T-cell (primary cell): ENCODE data around the gene LLGL1. TPM values are rescaled to one million over a fixed set of nuclear protein-coding genes. Genes with fewer than 3 reads are reported as not detected.
A peak's percentile ranks its signal among the peaks of the same experiment; 100 is the strongest.

Experiments
- ATAC-seq, 4 experiments: fragments of 200-7000 bp in 3 of 4; fragments of 150-1000 bp in 1 of 4; cut with Tn5 transposase; replicated peaks in 1 of 4; 1 replicate in 3 of 4; 2 replicates in 1 of 4; pipeline ENCODE4 v1.10.0; 2021; ENCODE audit warnings: moderate library complexity in 3 of 4, mild to moderate bottlenecking in 2 of 4, moderate number of reproducible peaks in 1 of 4
- CTCF ChIA-PET, 2 donors: fragments of 300-600 bp; sonication (Branson Sonifier 250); formaldehyde crosslinking; loops; one replicate each; lab custom pipeline; 2022; ENCODE audit warnings: antibody characterized with exemption in 2 of 2; lab: Charles Lee
- POLR2A ChIA-PET, 2 donors: fragments of 300-600 bp; sonication (Branson Sonifier 250); formaldehyde crosslinking; loops; one replicate each; lab custom pipeline; 2022; ENCODE audit warnings: antibody characterized with exemption in 2 of 2; lab: Charles Lee
- DNase-seq, 35 experiments: peaks; one replicate each; pipeline versions ENCODE4 v3.0.0 to v3.0.0-alpha.2; 2013 to 2023
- H3K27ac ChIP-seq: one replicate; pipeline ENCODE4 v1.5.1; 2013; ENCODE audit warnings: low read length
- H3K27me3 ChIP-seq, 2 experiments: replicated peaks in 1 of 2; 1 replicate in 1 of 2; 2 replicates in 1 of 2; pipeline versions ENCODE4 v1.6.1 to v1.7.0; 2013; ENCODE audit warnings: low read length in 1 of 2, mixed read lengths in 1 of 2; ENCODE audit not compliant: control insufficient read depth in 2 of 2, insufficient read depth in 2 of 2; ENCODE audit errors: extremely low read depth in 1 of 2
- H3K36me3 ChIP-seq, 2 donors: 1 replicate in 1 of 2; 2 replicates in 1 of 2; pipeline versions ENCODE4 v1.6.1 to v1.7.0; 2013; ENCODE audit warnings: low read length in 1 of 2; ENCODE audit not compliant: control insufficient read depth in 2 of 2, insufficient read depth in 1 of 2; ENCODE audit errors: extremely low read depth in 1 of 2
- H3K4me1 ChIP-seq, 2 experiments: 1 replicate in 1 of 2; 2 replicates in 1 of 2; pipeline versions ENCODE4 v1.6.1 to v1.7.0; 2013; ENCODE audit warnings: low read length in 2 of 2, mixed read lengths in 1 of 2; ENCODE audit not compliant: insufficient read depth in 2 of 2, control insufficient read depth in 1 of 2; ENCODE audit errors: extremely low read depth in 1 of 2
- H3K4me3 ChIP-seq, 2 donors: 1 replicate in 1 of 2; 2 replicates in 1 of 2; pipeline versions ENCODE4 v1.5.1 to v1.7.0; 2013; ENCODE audit warnings: mild to moderate bottlenecking in 2 of 2, low read length in 1 of 2, moderate library complexity in 1 of 2; ENCODE audit not compliant: control insufficient read depth in 1 of 2; ENCODE audit errors: extremely low read depth in 1 of 2
- H3K9me3 ChIP-seq: 2 replicates; pipeline ENCODE4 v1.7.0; 2013
- H3K27ac Mint-ChIP-seq, 2 donors: one replicate each; pipeline ENCODE4 v1.8.0; 2020 to 2021; ENCODE audit warnings: mild to moderate bottlenecking in 2 of 2, mixed read lengths in 2 of 2
- H3K27me3 Mint-ChIP-seq, 2 donors: one replicate each; pipeline ENCODE4 v1.8.0; 2021 to 2022; ENCODE audit warnings: mixed read lengths in 2 of 2
- H3K36me3 Mint-ChIP-seq: one replicate; pipeline ENCODE4 v1.8.0; 2021; ENCODE audit warnings: mixed read lengths
- H3K4me1 Mint-ChIP-seq, 3 donors: one replicate each; pipeline ENCODE4 v1.8.0; 2020 to 2022; ENCODE audit warnings: mixed read lengths in 3 of 3, mild to moderate bottlenecking in 1 of 3
- H3K4me3 Mint-ChIP-seq, 3 donors: one replicate each; pipeline ENCODE4 v1.8.0; 2020 to 2022; ENCODE audit warnings: mild to moderate bottlenecking in 3 of 3, mixed read lengths in 3 of 3, moderate library complexity in 3 of 3
- H3K9me3 Mint-ChIP-seq, 3 donors: one replicate each; pipeline ENCODE4 v1.8.0; 2020 to 2022; ENCODE audit warnings: mixed read lengths in 3 of 3
- WGBS: methylation state at CpG from one replicate; pipeline ENCODE4 v1.1.5; 2013; ENCODE audit warnings: missing lambda C conversion rate; ENCODE audit not compliant: insufficient coverage; 5-methylcytosine and 5-hydroxymethylcytosine counted together
- total RNA-seq, 35 experiments: library from RNA in 6 of 35; stranded (reverse) in 6 of 35; fragments of 120-200 nt in 1 of 35; gene quantifications; one replicate each; pipeline versions ENCODE4 v1.2.1 to v1.2.4 and lab custom pipeline; 2013 to 2026

The LLGL1 gene
- total RNA-seq, 5 donors from 2014 or later (not counting 1 experiment from before 2014, with no cell fraction given) = 13.1 to 24.3 (median 23.2) TPM

DNA sequence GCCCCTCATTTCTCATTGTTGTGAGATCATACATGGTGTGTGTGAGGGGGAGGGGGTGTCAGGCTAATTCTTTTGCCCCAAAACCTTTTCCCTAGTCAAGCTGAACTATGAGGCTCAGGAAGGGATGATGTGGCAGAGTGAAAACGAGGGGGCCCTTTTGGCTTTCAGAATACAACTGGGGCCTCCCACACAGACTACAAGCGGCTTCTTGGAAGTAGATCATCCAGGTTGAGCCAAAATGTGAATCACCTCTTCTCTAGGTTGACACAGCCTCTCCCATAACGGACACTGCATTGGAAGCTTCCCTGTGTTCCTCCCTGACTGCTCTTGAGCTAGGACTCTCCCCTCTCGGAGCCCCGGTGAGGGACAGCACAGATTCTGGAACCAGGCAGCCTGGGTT lies 44.1 kb upstream of the LLGL1 start:
- H3K27ac ChIP-seq = peak overlapping the region; percentile 88
- H3K4me3 ChIP-seq = no peak overlapping the region
- H3K4me3 Mint-ChIP-seq = peak overlapping the region in 2 of 3 donors; percentile 95 to 96

DNA sequence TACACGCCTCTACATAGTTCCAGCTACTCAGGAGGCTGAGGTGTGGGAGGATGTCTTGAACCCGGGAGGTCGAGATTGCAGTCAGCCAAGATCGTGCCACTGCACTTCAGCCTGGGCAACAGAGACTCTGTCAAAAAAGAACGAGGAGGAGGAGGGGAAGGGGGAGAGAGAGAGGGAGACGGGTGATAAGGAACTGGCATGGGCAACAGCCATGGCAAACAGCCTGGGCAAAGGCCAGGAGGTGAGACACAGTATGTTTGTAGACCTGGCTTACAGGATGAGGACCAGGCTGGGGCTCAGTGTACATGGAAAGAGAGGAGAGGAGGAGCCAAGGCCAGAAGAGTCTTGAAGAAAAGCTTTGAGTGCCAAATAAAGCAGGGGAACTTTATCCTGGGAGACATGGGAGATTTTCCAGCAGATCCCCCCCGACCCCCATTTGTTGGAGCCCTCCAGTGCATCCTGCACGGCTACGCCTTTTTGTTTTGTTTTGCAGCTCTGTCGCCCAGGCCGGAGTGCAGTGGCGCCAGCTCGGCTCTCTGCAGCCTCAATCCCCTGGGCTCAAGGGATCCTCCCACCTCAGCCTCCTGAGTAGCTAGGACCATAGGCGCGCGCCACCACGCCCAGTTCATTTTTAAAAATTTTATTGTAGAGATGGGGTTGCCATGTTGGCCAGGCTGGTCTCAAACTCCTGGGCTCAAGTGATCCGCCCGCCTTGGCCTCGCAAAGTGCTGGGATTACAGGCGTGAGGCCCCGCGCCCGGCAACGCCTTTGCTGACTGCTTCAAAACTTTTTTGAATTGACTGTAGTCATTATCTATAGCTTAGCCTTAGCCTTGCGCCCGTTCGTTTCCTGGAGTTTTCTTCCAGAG lies 43.1 kb upstream of the LLGL1 start:
- Mint-ChIP-seq H3K4me1 (peaks cover 33 to 39% (median 33%) of the 10 kb centered on the region in 3 donors), H3K4me3 (peak overlapping the region; percentile 93 to 96 (median 95)), H3K27me3 (no peaks in the 10 kb centered on the region), H3K9me3 (no peaks in the 10 kb centered on the region), H3K27ac (peak overlapping the region; percentile 95 to 99), H3K36me3 (peaks cover 6% of the 10 kb centered on the region)
- ChIA-PET POLR2A (interaction anchor here in 1 of 2 donors (0.6 to 1.9 kb wide), 3 partner anchors 10 to 936 kb away, joined by 3 to 7 read pairs (median 4); no protein-coding TSS in a partner anchor), CTCF (interaction anchor here in 1 of 2 donors (1.0 kb wide), 1 partner anchor 42 kb away, joined by 3 read pairs; no protein-coding TSS in a partner anchor)
- Histone ChIP-seq H3K36me3 (peaks cover 0 to 11% of the 10 kb centered on the region in 2 donors), H3K4me3 (peak overlapping the region; percentile 77 to 81), H3K27ac (peak overlapping the region; percentile 88), H3K4me1 (peaks cover 20 to 41% of the 10 kb centered on the region in 2 experiments), H3K9me3 (no peaks in the 10 kb centered on the region), H3K27me3 (no peaks in the 10 kb centered on the region)
- 22% methylated on average over 22 of the region's 28 CpGs for WGBS
- ATAC-seq = no peak
- peak in 1 of 35 experiments; percentile 22 for DNase-seq

More for the DNA sequence above, 44.1 kb upstream of the LLGL1 start:
- H3K9me3 ChIP-seq = no peaks in the 10 kb centered on the region
- no peak for DNase-seq
- H3K36me3 ChIP-seq = peaks cover 0 to 6% of the 10 kb centered on the region in 2 donors
- peaks cover 10 to 31% of the 10 kb centered on the region in 2 experiments for H3K4me1 ChIP-seq
- Mint-ChIP-seq H3K36me3 (peaks cover 2% of the 10 kb centered on the region), H3K27me3 (no peaks in the 10 kb centered on the region), H3K4me1 (peaks cover 23 to 29% (median 24%) of the 10 kb centered on the region in 3 donors), H3K27ac (peak overlapping the region; percentile 95 to 99), H3K9me3 (no peaks in the 10 kb centered on the region)
- CTCF ChIA-PET = no interaction called here
- WGBS = 57% methylated on average over 3 of the region's 5 CpGs
- no peak for ATAC-seq
- POLR2A ChIA-PET = interaction anchor here in 1 of 2 donors (0.8 kb wide), 1 partner anchor 11 kb away, joined by 4 read pairs; no protein-coding TSS in a partner anchor
- no peaks in the 10 kb centered on the region for H3K27me3 ChIP-seq

DNA sequence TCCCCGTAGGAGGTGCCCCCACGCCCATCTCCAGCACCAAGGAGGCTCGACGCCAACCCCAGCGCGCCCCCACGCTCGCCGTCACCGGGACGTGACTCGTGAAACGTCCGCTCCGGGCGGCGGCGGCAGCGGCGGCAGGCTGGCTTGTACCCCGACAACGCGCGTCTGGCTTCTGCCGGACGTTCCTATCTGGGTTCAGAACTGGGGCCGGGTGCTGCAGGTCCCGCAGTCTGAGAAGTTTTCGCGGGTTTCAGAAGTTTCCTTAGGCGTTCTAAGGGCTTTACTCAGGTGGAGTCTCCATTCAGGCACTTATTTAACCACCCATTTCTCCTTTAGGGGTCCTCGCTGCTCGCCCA lies 42.5 kb upstream of the LLGL1 start:
- WGBS = 0% methylated on average over 33 of the region's 33 CpGs
- peaks cover under 1 to 11% of the 10 kb centered on the region in 2 donors for H3K36me3 ChIP-seq
- ATAC-seq (peak; percentile 43 to 59 (median 57)), DNase-seq (peak in 29 of 35 experiments; percentile 64 to 88 (median 74))
- H3K9me3 Mint-ChIP-seq = no peaks in the 10 kb centered on the region
- ChIA-PET POLR2A (interaction anchor here in 1 of 2 donors (0.6 to 1.9 kb wide), 2 partner anchors 25 to 937 kb away, joined by 3 to 7 read pairs; no protein-coding TSS in a partner anchor), CTCF (interaction anchor here in 1 of 2 donors (0.7 to 1.0 kb wide), 2 partner anchors 31 to 43 kb away, joined by 3 to 12 read pairs; no protein-coding TSS in a partner anchor)
- H3K9me3 ChIP-seq = no peaks in the 10 kb centered on the region
- H3K4me1 ChIP-seq = peaks cover 25 to 47% of the 10 kb centered on the region in 2 experiments
- no peaks in the 10 kb centered on the region for H3K27me3 Mint-ChIP-seq
- peaks cover 6% of the 10 kb centered on the region for H3K36me3 Mint-ChIP-seq
- H3K4me3 ChIP-seq = peak overlapping the region; percentile 77 to 81
- no peaks in the 10 kb centered on the region for H3K27me3 ChIP-seq
- peak overlapping the region; percentile 93 to 96 (median 95) for H3K4me3 Mint-ChIP-seq
- peaks cover 39 to 45% (median 40%) of the 10 kb centered on the region in 3 donors for H3K4me1 Mint-ChIP-seq
- peak overlapping the region; percentile 95 to 99 for H3K27ac Mint-ChIP-seq
- peak overlapping the region; percentile 88 for H3K27ac ChIP-seq

DNA sequence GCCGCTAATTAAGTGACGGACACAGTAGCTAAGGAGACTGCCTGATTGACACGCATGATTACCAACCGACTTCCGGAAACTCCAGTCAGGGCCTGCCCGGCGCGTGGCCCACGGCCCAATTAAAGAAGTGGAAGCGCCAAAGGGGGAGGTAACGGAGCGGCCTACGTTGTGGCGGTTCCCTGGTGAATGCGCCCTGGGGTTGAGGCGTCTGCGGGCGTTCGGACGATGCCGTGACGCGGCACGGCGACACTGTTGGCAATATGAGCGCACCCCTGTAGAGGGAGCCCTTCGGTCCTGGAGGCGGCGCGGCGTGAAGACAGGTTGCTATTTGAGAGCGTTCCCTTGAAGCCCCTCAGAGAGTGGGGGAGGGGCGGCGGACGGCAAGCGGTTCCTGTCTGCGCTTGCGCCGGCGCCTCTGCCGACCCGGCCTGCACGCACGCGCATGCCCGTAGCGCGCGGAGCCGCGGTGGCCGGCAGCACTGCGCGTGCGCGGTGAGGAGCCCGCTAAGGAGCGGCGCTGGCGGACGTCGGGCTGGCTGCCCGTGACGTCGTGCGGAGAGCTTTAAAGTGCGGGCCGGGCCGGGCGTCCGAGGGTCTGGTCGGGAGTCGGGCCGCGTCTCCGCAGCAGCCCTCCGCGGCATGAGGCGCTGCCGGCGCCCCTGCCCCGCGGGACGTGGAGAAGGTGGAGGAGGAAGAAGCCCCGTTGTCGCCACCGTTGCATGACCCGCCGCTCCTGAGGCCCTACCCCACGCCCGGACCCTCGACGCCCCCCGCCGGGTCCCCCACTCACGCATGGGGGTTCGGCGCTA lies 41.9 kb upstream of the LLGL1 start, which contains the start of gene ALKBH5:
Gene ALKBH5 (plus strand): TSS at position 495 of the 809 bp plus-strand sequence. CDS start 416 bp downstream, outside the sequence.
- ATAC-seq (peak; percentile 85 to 87 (median 86)), DNase-seq (peak; percentile 95 to 99 (median 98))
- peak within 1 kb of the TSS; percentile 88 for H3K27ac ChIP-seq
- H3K27me3 Mint-ChIP-seq = no peaks in the 10 kb centered on the region
- peak within 1 kb of the TSS; percentile 93 to 96 (median 95) for H3K4me3 Mint-ChIP-seq
- ChIA-PET CTCF (interaction anchor here (0.7 to 1.3 kb wide), 3 partner anchors 9 to 44 kb away, joined by 3 to 12 read pairs (median 4); no protein-coding TSS in a partner anchor), POLR2A (interaction anchor here in 1 of 2 donors (0.6 to 1.9 kb wide), 2 partner anchors 14 to 25 kb away, joined by 3 to 7 read pairs; no protein-coding TSS in a partner anchor)
- no peaks in the 10 kb centered on the region for H3K9me3 Mint-ChIP-seq
- H3K36me3 ChIP-seq = peaks cover 3 to 11% of the 10 kb centered on the region in 2 donors
- no peaks in the 10 kb centered on the region for H3K9me3 ChIP-seq
- H3K36me3 Mint-ChIP-seq = peaks cover 6% of the 10 kb centered on the region
- no peaks in the 10 kb centered on the region for H3K27me3 ChIP-seq
- WGBS = under 1% methylated on average over 83 of the region's 98 CpGs
- peak within 1 kb of the TSS; percentile 77 to 81 for H3K4me3 ChIP-seq
- peaks cover 28 to 53% of the 10 kb centered on the region in 2 experiments for H3K4me1 ChIP-seq
- peaks cover 45 to 51% (median 45%) of the 10 kb centered on the region in 3 donors for H3K4me1 Mint-ChIP-seq
- peak within 1 kb of the TSS; percentile 95 to 99 for H3K27ac Mint-ChIP-seq

DNA sequence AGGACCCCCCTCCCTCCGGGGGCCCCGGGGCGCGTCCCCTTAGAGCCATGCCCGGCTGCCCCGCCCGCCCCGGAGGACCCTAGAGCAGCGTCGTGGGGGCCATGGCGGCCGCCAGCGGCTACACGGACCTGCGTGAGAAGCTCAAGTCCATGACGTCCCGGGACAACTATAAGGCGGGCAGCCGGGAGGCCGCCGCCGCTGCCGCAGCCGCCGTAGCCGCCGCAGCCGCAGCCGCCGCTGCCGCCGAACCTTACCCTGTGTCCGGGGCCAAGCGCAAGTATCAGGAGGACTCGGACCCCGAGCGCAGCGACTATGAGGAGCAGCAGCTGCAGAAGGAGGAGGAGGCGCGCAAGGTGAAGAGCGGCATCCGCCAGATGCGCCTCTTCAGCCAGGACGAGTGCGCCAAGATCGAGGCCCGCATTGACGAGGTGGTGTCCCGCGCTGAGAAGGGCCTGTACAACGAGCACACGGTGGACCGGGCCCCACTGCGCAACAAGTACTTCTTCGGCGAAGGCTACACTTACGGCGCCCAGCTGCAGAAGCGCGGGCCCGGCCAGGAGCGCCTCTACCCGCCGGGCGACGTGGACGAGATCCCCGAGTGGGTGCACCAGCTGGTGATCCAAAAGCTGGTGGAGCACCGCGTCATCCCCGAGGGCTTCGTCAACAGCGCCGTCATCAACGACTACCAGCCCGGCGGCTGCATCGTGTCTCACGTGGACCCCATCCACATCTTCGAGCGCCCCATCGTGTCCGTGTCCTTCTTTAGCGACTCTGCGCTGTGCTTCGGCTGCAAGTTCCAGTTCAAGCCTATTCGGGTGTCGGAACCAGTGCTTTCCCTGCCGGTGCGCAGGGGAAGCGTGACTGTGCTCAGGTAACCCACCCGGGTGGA lies 41.0 kb upstream of the LLGL1 start:
- Mint-ChIP-seq H3K36me3 (peaks cover 7% of the 10 kb centered on the region), H3K27me3 (no peaks in the 10 kb centered on the region), H3K4me3 (peak overlapping the region; percentile 93 to 96 (median 95)), H3K27ac (peak overlapping the region; percentile 87 to 90), H3K4me1 (peaks cover 49 to 54% (median 51%) of the 10 kb centered on the region in 3 donors), H3K9me3 (no peaks in the 10 kb centered on the region)
- H3K4me3 ChIP-seq = peak overlapping the region; percentile 77 to 81
- DNase-seq = peak; percentile 25 to 86 (median 78)
- peak in 3 of 4 experiments; percentile 7 to 36 (median 8) for ATAC-seq
- ChIA-PET POLR2A (interaction anchor here (0.6 to 1.9 kb wide), 2 partner anchors 26 to 808 kb away, joined by 4 to 7 read pairs; no protein-coding TSS in a partner anchor), CTCF (interaction anchor here in 1 of 2 donors (1.3 kb wide), 1 partner anchor 8 kb away, joined by 4 read pairs; no protein-coding TSS in a partner anchor)
- H3K4me1 ChIP-seq = peaks cover 28 to 61% of the 10 kb centered on the region in 2 experiments
- no peaks in the 10 kb centered on the region for H3K27me3 ChIP-seq
- peaks cover 3 to 13% of the 10 kb centered on the region in 2 donors for H3K36me3 ChIP-seq
- H3K27ac ChIP-seq = peak overlapping the region; percentile 71
- no peaks in the 10 kb centered on the region for H3K9me3 ChIP-seq
- WGBS = under 1% methylated on average over 92 of the region's 92 CpGs
